Fibroblast of skin of left biceps (primary cell): Measurements from ENCODE around the gene RALGAPA2.

ENCODE experiments used
- DNase-seq, 2 experiments: peaks; one replicate each; pipeline ENCODE4 v3.0.0-alpha.2; 2013; ENCODE audit warnings: low read depth in 2 of 2

RALGAPA2 gene

GRCh38 chr20:20721489-20721888 lies 9.0 kb upstream of the RALGAPA2 start:
- DNase-seq: no peak

GRCh38 chr20:20720158-20720557 lies 7.7 kb upstream of the RALGAPA2 start:
- no peak for DNase-seq

- DNase-seq: no peak
These were observed 7.0 kb upstream of the RALGAPA2 start for GRCh38 chr20:20719411-20719810.

DNA sequence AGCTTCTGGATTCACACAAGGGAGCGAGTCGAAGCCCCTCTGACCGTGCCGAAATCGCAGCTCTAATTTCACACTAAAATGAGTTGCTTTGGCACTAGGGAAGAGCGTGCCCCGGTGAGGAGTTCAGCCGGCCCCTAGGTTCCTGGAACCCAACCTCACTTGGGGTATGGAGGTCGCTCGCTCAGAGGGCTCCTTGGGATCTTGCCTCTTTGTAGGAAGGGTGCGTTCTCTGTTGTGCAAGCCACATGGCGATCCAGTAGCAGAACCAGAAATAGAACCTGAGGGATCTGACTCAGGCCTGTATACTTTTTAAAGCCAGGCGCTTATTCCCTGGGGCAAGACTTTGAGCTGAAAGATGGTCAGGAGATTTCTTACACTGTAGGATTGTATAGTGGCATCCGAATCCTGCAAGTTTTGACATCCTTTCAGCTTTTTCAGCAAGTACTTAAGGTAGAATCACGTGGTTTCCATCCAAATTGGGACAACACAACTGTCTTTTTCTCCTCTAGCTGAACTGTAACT lies 861 bp upstream of the RALGAPA2 start:
- DNase-seq: no peak

DNA sequence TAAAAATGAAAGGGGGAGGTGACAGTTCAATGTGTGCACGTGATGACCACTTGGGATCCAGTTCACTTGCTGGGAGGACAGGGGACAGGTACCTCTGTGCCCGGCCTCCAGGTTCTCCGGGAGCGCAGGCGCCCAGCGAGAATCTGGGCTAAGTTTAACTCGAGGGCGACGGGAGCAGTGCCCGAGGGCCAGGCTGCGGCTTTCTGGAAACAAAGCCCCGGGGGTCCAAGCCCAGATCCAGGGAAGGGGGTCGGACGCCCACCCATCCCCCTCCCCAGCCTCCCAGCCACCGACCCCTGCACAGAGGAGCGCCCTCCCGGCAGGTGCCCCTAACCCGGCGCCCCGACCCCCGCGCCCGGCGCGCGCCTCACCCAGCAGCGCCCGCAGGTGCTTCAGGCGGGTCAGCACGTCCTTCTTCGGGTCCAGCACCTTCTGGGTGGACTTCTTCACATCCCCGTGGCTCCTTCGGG lies 405 bp downstream of the RALGAPA2 start:
- no peak for DNase-seq

DNA sequence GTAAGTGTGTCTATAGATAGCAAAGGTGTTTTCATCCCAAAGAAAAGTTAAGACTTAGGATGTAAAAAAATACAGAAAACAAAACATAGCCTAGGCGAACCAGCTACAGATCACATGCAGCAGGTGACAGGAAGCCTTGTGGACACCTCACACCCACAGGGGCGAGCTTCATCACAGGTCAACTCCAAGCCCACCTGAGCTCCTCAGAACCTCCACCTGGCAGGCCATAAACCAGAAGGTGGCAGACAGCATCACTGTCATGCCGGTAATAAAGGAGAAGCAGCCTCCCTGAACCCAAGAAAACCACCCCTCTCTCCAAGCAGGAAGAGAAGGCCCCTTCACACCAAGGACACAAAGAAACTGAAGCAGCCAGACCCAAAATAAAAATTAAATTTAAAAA lies 1.0 kb downstream of the RALGAPA2 start:
- no peak for DNase-seq

DNA sequence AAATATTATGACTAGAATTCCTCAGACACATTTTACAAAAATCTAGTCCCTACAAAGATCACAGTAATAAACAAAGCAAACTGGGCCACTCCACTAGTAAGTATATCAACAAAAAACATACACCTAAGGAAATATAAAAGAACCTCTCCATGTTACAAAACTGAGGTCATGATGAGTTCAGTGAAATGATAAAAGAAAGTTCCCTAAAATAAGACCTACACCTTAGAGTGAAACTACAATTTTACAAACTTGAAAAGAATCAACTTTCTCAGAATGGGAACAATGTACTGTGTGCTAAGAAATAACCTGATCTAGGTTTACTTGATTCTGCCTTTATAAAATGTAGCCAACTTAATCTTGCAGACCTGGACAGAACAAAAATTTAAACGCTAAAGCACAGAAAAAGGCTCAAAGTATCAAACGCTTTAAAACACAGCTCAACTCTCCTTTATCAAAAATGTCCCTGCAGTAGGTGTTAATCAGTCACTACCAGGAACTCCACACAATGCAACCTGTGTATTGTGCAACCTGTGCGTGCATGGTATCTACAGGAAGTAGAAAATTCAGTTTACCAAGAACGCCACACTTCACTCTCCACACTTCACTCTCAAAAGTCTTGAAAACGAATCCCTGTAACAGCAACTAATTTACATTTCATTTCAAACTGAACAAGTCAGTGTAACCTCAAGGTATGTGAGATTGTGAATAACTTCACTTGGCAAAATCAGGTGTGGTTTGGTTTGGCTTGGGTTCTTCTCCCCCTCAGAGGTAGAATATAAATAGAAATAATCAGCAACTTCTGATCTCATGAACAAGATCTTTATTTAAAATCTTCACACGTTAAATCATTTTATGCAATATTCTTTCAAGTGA lies 1.8 kb downstream of the RALGAPA2 start:
- no peak for DNase-seq

DNA sequence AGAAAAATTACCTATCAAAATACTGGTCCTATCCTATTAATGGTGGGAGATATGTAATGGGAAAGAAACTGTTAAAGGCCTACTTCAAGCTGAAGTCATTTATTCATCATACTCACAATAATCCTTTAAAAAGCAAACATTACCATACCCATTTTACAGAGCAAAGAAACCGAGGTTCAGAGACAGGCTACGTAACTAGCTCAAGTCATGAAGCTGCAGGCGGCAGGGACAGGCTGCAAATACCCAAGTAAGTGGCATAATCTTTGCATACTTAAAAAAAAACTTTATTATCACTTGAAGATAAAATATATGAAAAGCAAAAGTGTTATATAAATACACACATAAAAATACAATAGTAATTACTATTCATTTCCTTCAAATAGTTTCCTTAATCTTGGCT lies 2.6 kb downstream of the RALGAPA2 start:
- no peak for DNase-seq

- DNase-seq: no peak
These were observed 6.2 kb downstream of the RALGAPA2 start for GRCh38 chr20:20706285-20706684.

DNA sequence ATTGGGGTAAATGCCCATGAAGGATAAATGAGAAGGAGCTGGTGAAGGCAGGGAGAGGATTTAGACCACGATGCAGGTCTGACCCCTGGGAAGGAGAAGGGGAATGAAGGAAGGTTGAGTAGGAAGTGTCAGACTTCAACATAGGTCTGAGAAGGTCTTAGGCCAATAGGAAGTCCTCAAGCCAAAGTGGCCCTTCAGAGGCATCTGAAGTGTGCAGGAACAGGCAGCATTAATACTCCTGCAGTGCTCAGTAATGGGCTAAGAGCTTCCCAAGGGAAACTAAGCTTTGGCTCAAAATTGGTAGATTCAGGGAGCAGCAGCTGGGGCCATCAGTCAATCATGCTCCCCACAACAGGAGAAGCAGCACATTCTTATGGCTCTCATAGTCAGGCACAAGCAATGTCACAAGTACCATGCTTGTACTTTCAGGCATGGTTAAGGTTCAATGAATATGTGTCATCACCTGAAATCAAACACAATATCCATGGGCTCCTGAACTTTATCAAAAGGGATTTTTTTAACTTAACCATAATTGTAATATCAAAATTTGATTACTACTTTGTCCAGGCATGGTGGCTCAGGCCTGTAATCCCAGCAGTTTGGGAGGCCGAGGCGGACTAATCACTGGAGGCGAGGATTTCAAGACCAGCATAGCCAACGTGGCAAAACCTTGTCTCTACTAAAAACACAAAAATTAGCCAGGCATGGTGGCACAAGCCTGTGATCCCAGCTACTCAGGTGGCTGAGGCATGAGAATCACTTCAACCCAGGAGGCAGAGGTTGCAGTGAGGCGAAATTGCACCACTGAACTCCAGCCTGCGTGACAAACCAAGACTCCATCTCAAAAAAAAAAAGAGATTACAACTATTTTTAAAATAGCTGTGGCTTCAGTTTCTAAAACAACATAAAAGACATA lies 9.9 kb downstream of the RALGAPA2 start:
- no peak for DNase-seq

- no peak for DNase-seq
These were observed 12.5 kb downstream of the RALGAPA2 start for GRCh38 chr20:20699917-20700316.

- DNase-seq: no peak
These were observed 13.3 kb downstream of the RALGAPA2 start for GRCh38 chr20:20699144-20699543.

- DNase-seq: no peak
These were observed 15.1 kb downstream of the RALGAPA2 start for GRCh38 chr20:20697325-20697845.

DNA sequence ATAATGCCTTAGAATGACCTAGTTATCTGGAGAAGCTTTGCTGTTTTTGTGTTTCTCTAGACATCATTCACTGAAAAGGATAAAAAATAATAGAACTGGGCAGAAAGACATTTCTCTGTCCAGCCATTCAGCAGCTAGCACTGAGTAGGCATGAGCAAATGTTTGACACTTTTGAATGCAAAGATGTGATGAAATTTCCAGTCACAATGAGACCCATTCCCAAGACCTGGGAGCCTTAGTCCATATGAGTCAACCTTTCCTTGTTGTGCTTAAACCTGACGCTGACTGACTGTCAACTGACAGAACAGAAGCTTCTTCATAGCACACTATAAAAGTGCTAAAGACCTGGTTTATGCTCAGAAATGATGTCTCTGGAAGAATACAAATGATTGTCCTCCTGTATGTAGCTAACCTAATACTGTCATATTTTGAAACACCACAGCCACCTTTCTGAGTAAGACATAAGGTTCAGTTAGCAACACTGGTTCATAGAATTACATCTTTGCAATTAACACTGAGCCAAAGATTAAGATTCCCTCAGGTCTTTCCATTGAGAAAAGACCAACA lies 17.1 kb downstream of the RALGAPA2 start:
- no peak for DNase-seq

GRCh38 chr20:20694591-20694990 lies 17.9 kb downstream of the RALGAPA2 start:
- no peak for DNase-seq

GRCh38 chr20:20692587-20692986 lies 19.9 kb downstream of the RALGAPA2 start:
- DNase-seq: no peak

DNA sequence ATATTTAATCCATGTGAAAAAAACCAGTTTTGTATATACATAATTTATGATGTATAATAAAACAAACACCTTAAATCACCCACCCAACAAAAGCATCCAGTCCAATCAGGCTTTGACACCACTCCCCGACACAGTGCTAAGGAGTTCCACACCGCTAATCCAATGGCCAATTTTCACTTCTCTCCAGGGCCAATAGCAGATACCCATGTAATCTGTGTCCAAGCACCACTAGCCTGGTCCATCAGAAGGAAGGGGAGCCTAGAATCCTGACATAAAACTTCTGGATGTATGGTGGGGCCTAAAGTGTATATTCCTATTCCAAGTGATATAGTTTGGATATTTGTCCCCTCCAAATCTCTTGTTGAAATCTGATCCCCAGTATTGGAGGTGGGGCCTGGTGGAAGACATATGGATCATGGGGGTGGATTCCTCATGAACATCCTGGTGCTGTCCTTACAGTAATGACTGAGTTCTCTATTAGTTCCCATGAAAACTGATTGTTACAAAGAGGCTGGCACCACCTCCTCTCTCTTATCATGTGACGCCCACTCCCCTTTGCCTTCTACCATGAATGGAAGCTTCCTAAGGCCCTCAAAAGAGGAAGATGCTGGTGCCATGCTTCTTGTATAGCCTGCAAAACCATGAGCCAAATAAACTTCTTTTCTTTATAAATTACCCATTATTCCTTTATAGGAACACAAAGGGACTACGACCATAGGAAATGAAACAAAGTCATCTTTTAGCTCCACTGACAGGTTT lies 20.8 kb downstream of the RALGAPA2 start:
- DNase-seq: no peak

- DNase-seq: no peak
These were observed 21.6 kb downstream of the RALGAPA2 start for GRCh38 chr20:20690676-20691476.

DNA sequence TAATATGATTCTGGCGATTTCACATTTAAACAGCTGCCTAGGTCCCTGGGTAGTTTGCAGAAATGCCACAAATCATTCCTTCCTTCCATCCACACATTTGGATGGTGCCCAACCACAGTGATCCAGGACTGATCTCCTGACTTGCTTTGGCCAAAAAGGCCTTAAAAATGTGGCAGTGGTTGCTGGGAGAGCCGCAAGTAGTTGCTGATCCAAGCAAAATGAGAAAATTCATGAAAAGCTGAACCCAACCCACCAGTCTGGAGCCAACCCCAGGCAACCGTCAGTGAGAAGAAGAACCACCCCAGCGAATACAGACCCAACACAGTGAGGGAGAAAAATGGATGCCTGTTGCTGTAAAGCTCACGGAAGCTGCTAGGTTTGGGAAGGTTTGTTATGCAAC lies 25.1 kb downstream of the RALGAPA2 start:
- no peak for DNase-seq

- DNase-seq: no peak
These were observed 26.8 kb downstream of the RALGAPA2 start for GRCh38 chr20:20685635-20686034.
